GM18499 (cell line): ENCODE results near the gene PSTPIP2.

Source experiments
- ATAC-seq: cut with Tn5 transposase; IDR thresholded peaks from one replicate; pipeline ENCODE4 v1.9.1; 2021; ENCODE audit warnings: moderate number of reproducible peaks; ENCODE audit not compliant: insufficient read depth, unreplicated experiment

PSTPIP2 gene

DNA sequence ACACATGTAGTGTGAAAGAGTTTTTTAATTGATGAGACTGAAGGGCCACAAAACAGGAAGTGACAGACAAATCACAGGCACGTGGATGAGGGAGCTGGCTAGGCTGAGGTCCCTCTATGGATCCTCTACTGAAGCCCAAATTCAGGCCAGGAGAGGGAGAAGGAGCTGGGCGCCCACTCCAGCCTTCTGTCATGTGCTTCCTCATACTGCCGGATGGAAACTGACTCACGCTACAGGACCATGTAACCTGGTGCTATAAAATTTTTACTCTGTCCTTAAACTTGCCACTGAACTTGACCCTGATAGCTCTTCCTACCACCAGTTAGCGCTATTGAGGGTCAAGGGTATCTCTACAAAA is 31.3 kb downstream of the PSTPIP2 start:
- ATAC-seq, result no peak

DNA sequence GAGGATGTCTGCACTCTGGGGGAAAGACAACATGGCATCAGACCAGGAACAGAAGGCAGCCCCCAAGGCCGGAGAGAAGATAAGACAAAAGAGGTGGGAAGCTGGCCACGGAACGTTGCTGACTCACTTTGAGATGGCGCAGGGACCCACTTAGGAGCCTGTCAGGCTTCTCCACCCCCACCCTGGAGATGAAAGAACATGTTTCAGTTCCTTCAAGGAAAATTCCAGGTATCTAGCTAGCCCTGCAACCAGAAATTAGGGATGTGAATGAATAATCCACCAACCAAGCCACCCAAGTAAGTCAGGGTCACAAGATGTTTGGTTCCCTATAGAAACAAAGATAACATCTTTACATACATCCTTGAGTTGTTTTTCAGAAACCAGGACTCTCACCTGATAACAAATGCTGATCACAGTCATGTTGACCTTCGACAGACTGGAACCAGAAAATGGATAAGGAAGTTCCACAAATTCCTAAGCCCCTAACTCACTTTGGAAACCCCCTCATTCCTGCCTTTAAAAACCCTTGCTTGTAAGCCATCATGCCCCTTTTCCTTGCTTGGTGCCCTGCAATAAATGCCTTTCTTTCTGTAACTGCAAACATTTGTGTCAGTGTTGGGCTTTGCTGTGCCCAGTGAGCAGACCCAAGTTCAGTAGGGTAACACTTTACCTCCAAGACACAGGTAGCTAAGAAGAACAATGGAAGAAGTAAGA is 31.9 kb downstream of the PSTPIP2 start:
- ATAC-seq, result no peak

DNA sequence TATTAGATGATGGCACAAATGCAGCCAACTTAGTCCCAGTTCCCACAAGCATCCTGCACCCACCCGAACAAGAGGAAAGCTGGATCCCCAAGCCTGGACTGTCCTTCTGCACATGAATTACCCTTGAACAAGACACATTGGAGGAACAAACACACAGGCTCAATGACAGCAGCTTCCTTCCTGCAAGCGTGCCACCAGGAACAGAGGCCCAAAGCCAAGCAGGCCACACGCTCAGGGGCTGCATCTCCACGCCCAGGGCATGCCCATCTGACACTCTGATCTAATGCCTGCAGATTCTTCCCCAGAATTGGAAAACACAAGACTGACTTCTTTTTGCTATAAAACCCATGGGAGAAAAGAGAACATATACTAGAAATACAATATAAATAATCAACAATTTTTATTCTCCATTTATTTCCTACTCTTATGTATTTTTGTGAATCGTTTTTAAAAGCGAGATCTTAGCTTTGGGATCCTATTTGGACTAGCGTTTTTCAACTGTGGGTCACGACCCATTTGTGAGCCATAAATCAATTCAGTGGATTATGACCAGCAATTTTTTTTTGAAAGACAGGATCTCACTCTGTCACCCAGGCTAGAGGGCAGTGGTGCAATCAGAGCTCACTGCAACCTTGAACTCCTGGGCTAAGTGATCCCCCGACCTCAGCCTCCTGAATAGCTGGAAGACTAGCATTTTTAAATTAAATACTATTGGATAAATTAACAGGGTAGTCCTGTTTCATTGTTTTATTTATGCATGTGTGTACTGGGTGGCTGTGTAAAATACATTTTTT is 34.4 kb downstream of the PSTPIP2 start:
- ATAC-seq, result no peak

DNA sequence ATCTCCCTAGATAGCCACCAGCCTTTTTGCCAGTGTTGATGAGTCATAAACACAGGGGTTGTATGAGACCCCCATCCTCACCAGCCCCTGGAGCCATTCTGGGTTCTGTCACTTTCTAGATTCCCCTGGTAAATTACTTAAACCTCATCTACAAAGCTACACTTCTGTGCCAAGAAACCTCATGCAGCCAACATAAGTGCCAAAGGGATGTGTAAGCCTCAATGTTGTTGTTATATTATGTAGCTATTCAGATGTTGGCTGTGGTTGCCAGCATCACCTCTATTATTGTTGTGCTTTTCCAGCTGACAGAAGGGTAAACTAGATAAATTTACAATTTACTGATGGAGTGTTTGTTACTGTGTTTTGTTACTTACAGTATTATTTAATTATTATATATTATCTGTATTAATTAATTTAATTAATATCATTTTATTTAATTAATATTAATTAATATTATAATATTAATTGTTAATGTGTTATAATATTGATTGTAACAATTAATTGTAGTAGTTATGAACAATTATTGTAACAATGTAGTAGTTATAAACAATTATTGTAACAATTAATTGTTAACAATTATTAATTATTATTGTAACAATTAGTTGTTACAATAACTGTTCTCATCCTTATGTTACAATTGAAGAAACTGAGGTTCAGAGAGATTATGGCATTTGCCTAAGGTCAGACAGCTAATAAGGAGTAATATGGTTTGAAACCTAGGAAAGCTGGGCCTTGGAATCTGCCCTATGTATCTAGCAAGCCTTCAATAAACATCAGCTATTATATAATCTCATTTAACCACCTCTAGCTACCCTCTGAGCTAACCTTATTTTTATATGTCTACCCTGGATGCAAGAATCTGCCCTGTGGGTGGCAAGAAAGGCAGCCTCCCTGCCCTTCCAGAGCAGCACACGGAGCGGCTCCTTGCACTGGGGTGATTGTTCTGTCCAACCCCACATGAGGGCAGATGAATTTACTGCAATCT is 36.1 kb downstream of the PSTPIP2 start:
- ATAC-seq, result no peak

DNA sequence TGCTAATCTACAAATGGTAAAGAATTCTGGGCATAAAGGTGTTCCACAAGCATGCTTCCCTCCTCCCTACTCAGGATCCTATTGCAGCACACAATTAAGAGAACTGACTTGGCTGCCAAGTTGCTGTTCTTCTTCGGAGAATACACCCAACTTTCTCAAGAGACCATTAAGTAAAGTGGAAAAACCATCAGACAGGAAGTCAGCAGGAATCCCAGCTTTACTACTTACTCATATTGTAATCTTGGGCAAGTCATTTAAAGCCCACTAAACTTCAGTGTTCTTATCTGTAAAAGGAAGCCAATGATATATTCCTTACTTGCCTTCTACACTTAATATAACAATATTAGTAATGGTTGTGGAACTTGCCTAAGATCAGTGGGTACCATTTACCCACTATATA is 37.8 kb downstream of the PSTPIP2 start:
- ATAC-seq, result no peak

DNA sequence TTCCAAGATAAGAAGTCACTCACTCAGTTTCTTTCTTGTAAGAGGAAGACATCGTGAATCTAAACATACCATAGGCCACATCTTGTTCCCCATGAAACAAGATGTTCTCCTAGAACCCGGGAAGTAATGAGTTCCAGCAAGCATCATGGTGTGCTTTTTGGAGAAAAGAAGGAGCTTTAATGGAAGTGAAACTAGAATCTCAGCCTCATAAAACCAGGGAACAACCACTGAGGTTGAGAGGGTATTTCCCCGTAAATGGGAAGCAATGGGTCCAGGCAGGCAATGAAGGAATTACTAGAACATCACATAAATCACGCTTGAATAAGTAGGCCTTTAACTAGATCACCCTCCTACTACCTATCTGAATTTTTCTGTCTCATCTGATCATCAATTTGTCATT is 40.3 kb downstream of the PSTPIP2 start:
- ATAC-seq, result no peak

DNA sequence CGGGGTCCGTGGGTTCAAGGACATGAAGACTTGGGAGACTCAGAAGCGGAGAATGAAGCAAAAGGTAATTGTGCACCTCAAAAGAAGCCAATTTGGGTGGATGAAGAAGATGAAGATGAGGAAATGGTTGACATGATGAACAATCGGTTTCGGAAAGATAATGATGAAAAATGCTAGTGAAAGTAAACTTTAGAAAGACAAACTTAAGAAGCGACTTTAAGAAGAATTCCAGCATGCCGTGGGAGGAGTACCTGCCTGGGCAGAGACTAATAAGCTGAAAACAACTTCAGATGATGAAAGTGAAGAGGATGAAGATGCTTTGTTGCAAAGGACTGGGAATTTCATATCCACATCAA is 43.5 kb downstream of the PSTPIP2 start:
- ATAC-seq, result no peak

DNA sequence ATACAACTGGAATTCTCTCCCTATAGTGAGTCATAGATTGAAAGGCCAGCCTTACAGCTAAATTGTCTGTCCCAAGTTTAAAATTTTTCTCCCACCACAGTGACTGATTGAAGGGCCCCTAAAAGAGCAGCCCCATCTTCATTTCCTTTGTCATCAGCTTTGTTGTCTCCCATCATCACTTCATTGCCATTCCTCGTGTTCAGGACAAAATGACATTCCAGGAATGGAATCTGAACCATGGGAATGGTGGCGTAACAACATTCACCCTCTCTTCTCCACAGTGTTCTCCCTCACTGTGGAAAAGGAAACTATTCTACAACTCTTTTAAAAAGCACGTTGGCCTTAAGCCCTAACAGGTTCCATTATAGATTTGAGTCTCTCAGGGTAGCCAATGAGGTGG is 52.1 kb downstream of the PSTPIP2 start:
- ATAC-seq, result no peak

DNA sequence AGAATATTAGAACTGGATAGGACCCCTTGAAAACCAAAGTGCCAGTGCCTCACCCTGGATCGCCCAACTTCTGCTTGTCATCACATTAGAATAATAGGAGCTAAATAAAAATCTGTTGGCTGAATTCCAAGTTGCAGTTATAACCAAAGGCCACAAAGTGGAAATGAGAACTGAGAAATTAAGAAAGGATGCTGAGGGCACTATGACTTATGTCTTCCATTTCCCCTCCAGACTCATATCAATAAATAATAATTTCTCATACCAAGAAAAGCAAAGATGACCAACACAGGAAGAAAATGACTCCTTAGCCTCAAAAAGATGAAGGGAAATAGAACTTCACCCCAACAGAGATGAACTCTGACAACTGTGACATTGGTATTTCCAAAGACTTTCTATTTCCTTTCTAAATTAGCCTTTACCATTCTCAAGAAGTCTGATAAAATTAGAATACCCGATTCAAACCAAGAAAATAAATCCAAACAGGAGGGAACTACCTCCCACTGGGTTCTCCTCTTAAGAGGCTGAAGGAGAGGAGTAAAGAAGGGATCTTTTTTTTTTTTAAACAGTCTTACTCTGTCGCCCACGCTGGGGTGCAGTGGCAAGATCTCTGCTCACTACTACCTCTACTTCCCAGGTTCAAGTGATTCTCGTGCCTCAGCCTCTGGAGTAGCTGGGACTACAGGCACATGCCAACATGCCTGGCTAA is 58.4 kb downstream of the PSTPIP2 start:
- no peak for ATAC-seq

DNA sequence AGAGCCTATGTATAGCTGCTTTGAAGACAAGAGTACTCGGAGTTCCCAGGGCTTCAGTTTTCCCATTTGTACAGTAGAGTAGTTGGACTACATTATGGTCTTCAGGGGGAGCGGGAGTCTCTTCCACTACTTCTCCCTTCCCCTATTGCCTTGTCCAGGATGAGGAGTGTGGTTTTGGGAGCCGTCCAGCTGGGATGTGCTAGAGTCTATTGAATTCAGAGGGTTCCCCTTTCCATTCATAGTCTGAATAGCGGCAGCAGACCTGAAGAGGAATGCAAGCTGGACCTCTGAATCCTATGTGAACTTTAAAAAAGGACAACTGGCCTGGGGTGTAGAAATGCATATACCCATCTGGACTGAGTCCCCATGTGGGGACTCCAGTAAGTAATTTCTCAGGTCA is 61.4 kb downstream of the PSTPIP2 start:
- ATAC-seq, result no peak

DNA sequence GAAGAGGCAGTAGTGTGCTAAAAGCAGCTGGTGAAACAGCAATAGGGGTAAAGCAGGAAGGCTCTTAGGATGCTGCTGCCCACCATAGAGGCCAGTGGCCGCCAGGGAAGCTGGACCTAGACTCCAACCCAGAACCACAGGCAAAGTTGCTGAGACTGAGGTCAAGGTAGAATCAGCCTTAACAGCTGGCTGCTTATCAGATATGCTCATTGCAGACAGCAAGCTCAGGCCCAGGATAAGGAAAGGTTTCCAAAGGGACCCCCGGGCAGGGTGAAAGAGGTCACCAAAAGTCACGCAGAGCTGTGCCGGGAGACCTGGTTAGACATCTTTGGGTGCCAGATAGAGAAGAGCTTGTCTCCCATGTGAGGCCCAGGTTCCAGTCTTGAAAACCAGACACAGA is 62.0 kb downstream of the PSTPIP2 start:
- no peak for ATAC-seq

DNA sequence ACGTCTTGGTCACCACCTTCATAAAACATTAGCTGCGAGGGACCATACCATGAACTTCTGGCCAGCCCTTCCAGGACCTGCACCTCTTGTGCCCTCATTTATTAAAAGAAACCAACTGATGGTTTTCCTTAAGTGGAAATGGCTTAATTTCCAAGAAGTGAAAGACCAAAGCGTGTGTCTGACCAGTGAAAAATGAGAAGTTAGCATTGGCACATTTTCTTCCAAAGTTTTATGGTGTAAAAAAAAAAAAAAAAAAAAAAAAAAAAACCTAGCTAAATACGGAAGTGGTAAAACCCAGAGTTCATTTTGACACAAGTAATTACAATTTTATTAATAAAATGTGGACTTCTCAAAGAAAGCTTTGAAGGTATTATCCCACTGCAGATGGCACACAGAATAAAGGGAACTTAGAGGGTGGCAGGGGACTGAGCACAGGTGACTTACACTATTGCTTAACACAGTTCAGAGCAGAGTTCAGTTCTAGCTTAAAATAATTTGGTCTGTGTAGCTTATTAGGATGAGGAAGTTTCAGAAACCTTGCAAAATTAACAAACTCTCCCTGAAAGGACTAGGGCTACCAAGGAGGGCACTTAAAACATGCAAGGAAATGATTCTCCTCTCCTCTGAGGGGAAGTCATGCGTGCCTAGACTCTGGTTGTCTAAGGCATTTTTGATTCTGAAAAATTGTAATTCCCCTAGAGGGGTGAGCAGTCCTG is 62.8 kb downstream of the PSTPIP2 start:
- no peak for ATAC-seq

DNA sequence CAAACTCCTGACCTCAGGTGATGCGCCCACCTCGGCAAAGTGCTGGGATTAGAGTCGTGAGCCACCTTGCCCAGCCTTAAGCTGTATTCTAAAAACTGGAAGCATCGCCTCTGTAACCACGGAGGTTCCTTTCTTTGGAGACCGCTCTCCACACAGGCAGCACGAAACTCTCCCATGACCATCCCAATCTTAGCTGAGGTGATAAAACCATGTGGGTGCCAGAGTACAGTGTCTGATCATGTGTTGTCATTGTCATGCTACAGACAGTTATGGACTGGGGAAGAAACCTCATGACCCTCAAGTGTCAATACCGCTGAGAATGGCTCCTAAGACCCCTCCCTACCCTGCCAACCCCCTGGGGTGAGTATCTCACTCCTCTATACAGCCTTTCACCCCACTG is 63.5 kb downstream of the PSTPIP2 start:
- ATAC-seq, result no peak

DNA sequence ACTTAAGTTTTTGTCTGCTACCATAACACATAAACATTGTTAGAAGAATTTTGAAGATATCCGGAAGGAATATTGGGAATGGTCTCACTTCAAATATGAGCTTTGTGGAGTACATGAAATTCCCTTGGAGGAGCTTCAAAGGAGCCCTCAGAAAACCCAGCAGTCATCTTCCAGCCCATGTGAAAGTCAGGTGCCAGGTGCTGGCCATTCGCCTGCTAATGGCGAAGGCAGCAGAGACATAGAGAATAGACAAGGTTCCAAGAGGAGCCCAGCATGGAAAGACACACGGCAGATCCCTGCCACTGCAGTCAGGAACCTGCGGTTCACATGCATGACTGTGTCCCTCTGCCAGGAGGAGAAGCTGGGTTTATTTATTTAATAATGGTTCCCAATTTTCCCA is 64.9 kb downstream of the PSTPIP2 start:
- no peak for ATAC-seq

DNA sequence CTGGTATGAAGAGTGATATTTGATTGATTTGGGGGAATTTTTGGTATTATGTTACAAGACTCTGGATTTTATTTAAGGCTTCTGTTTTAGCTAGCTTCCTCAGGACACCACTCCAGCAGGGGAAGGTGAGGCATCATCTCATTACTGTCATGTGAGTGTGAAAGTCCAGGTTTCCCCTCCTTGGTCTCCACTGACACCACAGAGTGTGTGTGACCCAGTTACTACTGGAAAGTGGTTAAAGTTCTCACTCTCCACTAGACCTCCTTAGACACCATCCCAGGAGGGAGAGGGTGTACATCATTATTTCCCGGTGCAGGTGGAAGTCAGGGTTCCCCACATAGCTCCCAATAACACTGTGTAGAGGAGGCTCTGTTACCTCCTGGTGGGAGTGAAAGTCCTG is 69.1 kb downstream of the PSTPIP2 start:
- ATAC-seq, result no peak

DNA sequence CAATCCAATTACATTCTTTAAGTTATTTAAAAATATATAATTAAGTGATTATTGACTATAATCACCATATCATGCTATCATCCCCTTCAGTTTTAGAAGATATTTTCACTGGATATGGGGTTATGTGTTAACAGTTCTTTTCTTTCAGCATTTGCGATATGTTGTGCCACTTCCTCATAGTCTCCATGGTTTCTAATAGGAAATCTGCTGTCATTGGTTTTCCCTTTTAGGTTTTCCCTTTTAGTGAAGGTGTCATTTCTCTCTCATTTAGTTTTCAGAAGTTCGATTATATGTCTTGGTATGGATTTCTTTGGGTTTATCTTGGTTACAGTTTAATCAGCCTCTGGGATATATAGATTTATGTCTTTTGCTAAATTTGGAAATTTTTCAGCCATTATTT is 70.2 kb downstream of the PSTPIP2 start:
- ATAC-seq, result no peak

DNA sequence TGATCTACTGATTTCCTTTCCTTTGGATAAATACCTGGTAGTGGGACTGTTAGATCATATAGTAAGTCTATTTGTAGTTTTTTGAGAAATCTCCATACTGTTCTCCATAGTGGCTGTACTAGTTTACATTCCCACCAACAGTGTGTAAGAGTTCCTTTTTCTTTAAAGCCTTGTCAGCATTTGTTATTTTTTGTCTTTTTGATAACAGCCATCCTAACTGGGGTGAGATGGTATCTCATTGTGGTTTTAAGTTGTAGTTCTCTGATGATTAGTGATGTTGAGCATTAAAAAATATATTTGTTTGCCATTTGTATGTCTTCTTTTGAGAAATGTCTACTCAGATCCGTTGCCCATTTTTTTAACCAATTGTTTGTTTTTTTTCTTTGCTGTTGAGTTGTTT is 71.0 kb downstream of the PSTPIP2 start:
- no peak for ATAC-seq

DNA sequence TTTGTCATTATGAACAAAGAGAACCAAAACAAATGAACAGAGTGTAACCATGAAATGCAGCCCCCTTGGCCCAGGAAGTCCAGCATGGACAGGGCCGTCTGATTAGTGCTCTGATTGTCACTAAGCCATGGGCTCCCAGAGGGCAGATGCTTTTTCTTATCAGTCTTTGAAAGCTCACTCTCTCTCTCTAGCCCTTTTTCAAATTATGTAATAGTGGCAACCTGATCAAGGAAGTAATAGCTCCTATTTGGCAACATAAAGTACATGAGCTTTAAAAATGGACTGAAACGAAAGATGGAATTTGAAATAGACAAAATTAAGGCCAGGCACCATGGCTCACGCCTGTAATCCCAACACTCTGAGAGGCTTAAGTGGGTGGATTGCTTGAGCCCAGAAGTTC is 72.5 kb downstream of the PSTPIP2 start:
- no peak for ATAC-seq

DNA sequence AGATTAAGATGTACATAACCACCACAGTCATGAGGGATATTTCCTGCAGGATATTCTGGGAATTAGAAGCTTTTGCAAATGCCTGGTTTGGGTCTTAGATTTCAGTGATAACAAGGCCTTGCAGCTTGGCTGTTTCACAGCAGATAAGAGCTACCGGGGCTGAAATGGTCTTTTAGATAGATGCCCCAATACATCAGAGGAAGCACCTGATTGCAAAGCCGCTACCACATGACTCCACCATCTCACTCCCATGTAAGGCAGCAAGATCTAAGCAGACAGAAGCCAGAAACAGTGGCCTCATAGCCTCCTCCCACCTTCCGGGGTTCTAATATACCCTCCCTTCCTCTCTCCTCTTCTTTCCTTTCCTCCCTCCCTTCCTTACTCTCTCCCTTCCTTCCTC is 73.8 kb downstream of the PSTPIP2 start:
- ATAC-seq, result no peak

DNA sequence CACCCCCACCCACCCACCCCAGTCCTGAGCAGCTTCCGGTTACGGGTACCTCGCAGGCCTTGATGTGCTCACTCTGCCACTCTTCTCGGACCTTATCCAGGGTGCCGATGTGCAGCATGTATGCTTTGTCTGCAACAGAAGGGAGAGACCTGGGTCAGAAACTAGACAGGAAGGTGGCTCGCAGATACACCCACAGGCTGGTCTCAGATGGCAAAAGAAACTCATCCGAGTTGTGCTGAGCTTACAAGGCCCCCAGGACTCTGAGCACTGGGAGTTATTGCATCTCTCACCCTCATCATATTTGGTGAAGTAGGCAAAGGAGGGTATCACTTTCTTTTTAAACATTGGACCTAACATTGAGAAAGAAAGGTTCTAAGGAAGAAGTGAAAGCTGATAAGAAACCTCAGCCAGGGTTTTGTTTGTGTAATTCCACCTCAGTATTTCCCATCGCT is 74.3 kb downstream of the PSTPIP2 start:
- ATAC-seq, result no peak
